Measurements from ENCODE around the gene CRYL1. TPM values are rescaled to one million over a fixed set of nuclear protein-coding genes. Genes with fewer than 3 reads are reported as not detected.

The CRYL1 gene
- total RNA-seq, 4 donors from 2014 or later = 75.0 to 188 (median 145) TPM

DNA sequence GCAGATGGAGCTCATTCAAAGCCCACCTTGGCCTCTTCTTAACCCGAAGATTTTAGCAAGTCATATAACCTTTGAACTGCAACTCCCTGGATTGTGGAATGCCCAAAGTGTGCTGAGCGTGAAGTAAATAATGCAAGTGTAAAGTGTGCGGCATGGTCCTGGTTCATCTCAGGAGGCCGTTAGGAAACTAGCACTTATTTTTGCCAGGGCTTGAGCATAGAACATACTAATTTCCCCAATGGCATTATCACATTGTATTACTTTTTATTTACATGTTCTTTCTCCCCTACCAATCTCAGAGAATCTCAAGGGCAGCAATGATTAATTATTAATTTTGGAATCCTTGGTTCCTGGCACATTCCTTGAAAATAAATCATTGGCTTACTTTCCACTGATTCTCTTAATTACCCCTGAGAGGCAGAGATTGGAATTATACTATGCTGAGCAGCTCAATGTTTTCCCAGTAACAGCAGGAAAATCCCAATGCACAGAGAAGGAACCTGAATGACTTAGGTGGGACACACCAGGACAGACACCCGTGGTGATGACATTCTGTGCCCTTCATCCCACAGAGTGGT, 164.7 kb downstream of the CRYL1 start:
- in situ Hi-C loops (cut with MboI; ENCODE audit: low pct_ligation_motif_present in 1 of 4, low pct_unique_long_range_greater_than_20kb in 1 of 4, low sequenced_read_pairs in 3 of 4) (no loop called here), intact Hi-C loops (cut with DNase I; ENCODE audit: low total_unique reads) (no loop called here)
- no peaks in the 10 kb centered on the region for H3K4me1 ChIP-seq
- no peak overlapping the region for H3K27ac ChIP-seq
- WGBS, 2 donors (ENCODE audit: low coverage in 1 of 2) = 60 to 73% methylated on average over 1 to 5 of the region's 5 CpGs
- no peaks in the 10 kb centered on the region for H3K36me3 ChIP-seq
- DNase-seq = no peak
- TF ChIP-seq EP300 (IDR thresholded peaks at IDR 0.05; ENCODE audit: low read depth) (no peak), POLR2AphosphoS5 (IDR thresholded peaks at IDR 0.05) (no peak), POLR2A (IDR thresholded peaks at IDR 0.05) (no peak)
- TF ChIP-seq, protein P1, sequence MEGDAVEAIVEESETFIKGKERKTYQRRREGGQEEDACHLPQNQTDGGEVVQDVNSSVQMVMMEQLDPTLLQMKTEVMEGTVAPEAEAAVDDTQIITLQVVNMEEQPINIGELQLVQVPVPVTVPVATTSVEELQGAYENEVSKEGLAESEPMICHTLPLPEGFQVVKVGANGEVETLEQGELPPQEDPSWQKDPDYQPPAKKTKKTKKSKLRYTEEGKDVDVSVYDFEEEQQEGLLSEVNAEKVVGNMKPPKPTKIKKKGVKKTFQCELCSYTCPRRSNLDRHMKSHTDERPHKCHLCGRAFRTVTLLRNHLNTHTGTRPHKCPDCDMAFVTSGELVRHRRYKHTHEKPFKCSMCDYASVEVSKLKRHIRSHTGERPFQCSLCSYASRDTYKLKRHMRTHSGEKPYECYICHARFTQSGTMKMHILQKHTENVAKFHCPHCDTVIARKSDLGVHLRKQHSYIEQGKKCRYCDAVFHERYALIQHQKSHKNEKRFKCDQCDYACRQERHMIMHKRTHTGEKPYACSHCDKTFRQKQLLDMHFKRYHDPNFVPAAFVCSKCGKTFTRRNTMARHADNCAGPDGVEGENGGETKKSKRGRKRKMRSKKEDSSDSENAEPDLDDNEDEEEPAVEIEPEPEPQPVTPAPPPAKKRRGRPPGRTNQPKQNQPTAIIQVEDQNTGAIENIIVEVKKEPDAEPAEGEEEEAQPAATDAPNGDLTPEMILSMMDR (IDR thresholded peaks at IDR 0.05) = no peak
- H3K4me3 ChIP-seq = no peak overlapping the region
- no peaks in the 10 kb centered on the region for H3K9me3 ChIP-seq
- no peaks in the 10 kb centered on the region for H3K27me3 ChIP-seq

- Histone ChIP-seq H3K4me3 (no peak overlapping the region), H3K9me3 (no peaks in the 10 kb centered on the region), H3K27me3 (no peaks in the 10 kb centered on the region), H3K4me1 (no peaks in the 10 kb centered on the region), H3K36me3 (no peaks in the 10 kb centered on the region), H3K27ac (no peak overlapping the region)
- TF ChIP-seq POLR2A (IDR thresholded peaks at IDR 0.05) = no peak
- no peak for TF ChIP-seq POLR2AphosphoS5 (IDR thresholded peaks at IDR 0.05)
- TF ChIP-seq EP300 (IDR thresholded peaks at IDR 0.05; ENCODE audit: low read depth) = no peak
- TF ChIP-seq, protein P1 (IDR thresholded peaks at IDR 0.05) = no peak
- WGBS, 2 donors (ENCODE audit: low coverage in 1 of 2) = 40 to 82% methylated on average over 1 to 3 of the region's 3 CpGs
- no peak for DNase-seq
- in situ Hi-C loops (cut with MboI; ENCODE audit: low pct_ligation_motif_present in 1 of 4, low pct_unique_long_range_greater_than_20kb in 1 of 4, low sequenced_read_pairs in 3 of 4) = no loop called here
- intact Hi-C loops (cut with DNase I; ENCODE audit: low total_unique reads) = no loop called here
These were observed 165.6 kb downstream of the CRYL1 start for GRCh38 chr13:20360041-20360491.

- H3K27me3 ChIP-seq = no peaks in the 10 kb centered on the region
- WGBS, 2 donors (ENCODE audit: low coverage in 1 of 2) = 93% methylated on average over 5 of the region's 5 CpGs; no CpG with 5 or more reads in 1 of the 2 donors
- no peaks in the 10 kb centered on the region for H3K4me1 ChIP-seq
- TF ChIP-seq, protein P1 (IDR thresholded peaks at IDR 0.05) = no peak
- no peak for TF ChIP-seq EP300 (IDR thresholded peaks at IDR 0.05; ENCODE audit: low read depth)
- TF ChIP-seq POLR2AphosphoS5 (IDR thresholded peaks at IDR 0.05) = no peak
- TF ChIP-seq POLR2A (IDR thresholded peaks at IDR 0.05) = no peak
- intact Hi-C loops (cut with DNase I; ENCODE audit: low total_unique reads) = no loop called here
- H3K36me3 ChIP-seq = no peaks in the 10 kb centered on the region
- in situ Hi-C loops (cut with MboI; ENCODE audit: low pct_ligation_motif_present in 1 of 4, low pct_unique_long_range_greater_than_20kb in 1 of 4, low sequenced_read_pairs in 3 of 4) = no loop called here
- no peak overlapping the region for H3K4me3 ChIP-seq
- H3K27ac ChIP-seq = no peak overlapping the region
- no peaks in the 10 kb centered on the region for H3K9me3 ChIP-seq
- no peak for DNase-seq
These were observed 166.3 kb downstream of the CRYL1 start for GRCh38 chr13:20359335-20359734.

DNA sequence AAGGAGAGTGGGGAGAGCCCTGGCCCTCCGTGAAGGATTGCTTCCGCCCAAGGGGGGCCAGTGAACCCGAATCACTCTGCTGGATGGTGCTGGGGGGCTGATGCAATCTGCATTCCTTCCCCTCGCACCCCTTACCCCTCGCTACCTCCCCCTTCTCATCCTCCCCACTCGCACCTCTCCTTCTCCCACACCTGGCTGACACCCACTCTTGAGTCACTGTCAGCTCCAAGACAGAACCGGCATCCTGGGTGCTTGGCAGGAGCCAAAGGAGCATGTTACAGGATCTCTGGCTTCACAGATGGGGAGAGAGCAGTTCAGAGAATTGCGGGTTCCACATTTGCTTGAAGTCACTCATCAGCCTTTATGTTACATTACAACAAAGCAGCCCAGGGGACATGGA, 167.6 kb downstream of the CRYL1 start:
- intact Hi-C loops (cut with DNase I; ENCODE audit: low total_unique reads) = no loop called here
- no peak overlapping the region for H3K27ac ChIP-seq
- in situ Hi-C loops (cut with MboI; ENCODE audit: low pct_ligation_motif_present in 1 of 4, low pct_unique_long_range_greater_than_20kb in 1 of 4, low sequenced_read_pairs in 3 of 4) = no loop called here
- no peaks in the 10 kb centered on the region for H3K36me3 ChIP-seq
- no peak for TF ChIP-seq POLR2A (IDR thresholded peaks at IDR 0.05)
- TF ChIP-seq, protein P1 (IDR thresholded peaks at IDR 0.05) = no peak
- H3K4me1 ChIP-seq = no peaks in the 10 kb centered on the region
- H3K9me3 ChIP-seq = no peaks in the 10 kb centered on the region
- DNase-seq = no peak
- no peaks in the 10 kb centered on the region for H3K27me3 ChIP-seq
- no peak overlapping the region for H3K4me3 ChIP-seq
- 81 to 96% methylated on average over 4 to 8 of the region's 8 CpGs for WGBS, 2 donors (ENCODE audit: low coverage in 1 of 2)

All from transverse colon (tissue), 4 donors.